H1 (cell line): ENCODE data around the gene COX17. TPM values are rescaled to one million over a fixed set of nuclear protein-coding genes. Genes with fewer than 3 reads are reported as not detected.

ENCODE experiments used
- CTCF ChIA-PET: fragments of 300-600 bp; sonication (Branson Sonifier 250); formaldehyde crosslinking; loops from one replicate; lab custom pipeline; 2021; ENCODE audit not compliant: partially characterized antibody; lab: Charles Lee
- POLR2A ChIA-PET: fragments of 300-600 bp; sonication (Branson Sonifier 250); formaldehyde crosslinking; loops from one replicate; lab custom pipeline; 2021; ENCODE audit warnings: inconsistent platforms; ENCODE audit not compliant: partially characterized antibody; lab: Charles Lee
- DNase-seq, 2 experiments: peaks; one replicate each; pipeline versions ENCODE4 v3.0.0 to v3.0.0-alpha.2; 2010 to 2022; ENCODE audit warnings: low spot score in 2 of 2, low read depth in 1 of 2, mixed read lengths in 1 of 2
- FAIRE-seq: peaks from 2 replicates; lab custom pipeline; 2011; peaks lifted over from hg19 to GRCh38; lab: Jason Lieb, UNC
- H2AFZ ChIP-seq: 2 replicates; pipeline ENCODE4 v1.8.1; 2012; ENCODE audit warnings: low read length, inconsistent platforms
- H2AK5ac ChIP-seq: 2 replicates; pipeline ENCODE4 v1.6.1; 2013; ENCODE audit warnings: low read depth, low read length
- H2BK120ac ChIP-seq: replicated peaks from 2 replicates; pipeline ENCODE3; 2013; ENCODE audit warnings: low read depth, low read length, inconsistent platforms
- H2BK12ac ChIP-seq: 2 replicates; pipeline ENCODE4 v1.6.1; 2013; ENCODE audit warnings: low read depth, low read length
- H2BK15ac ChIP-seq: 2 replicates; pipeline ENCODE4 v1.6.1; 2013; ENCODE audit warnings: low read length
- H2BK20ac ChIP-seq: 2 replicates; pipeline ENCODE4 v1.6.1; 2013; ENCODE audit warnings: low read length
- H2BK5ac ChIP-seq: 2 replicates; pipeline ENCODE4 v1.6.1; 2013; ENCODE audit warnings: low read depth, low read length
- H3K14ac ChIP-seq: 2 replicates; pipeline ENCODE4 v1.6.1; 2013; ENCODE audit warnings: inconsistent platforms; ENCODE audit not compliant: insufficient read length
- H3K18ac ChIP-seq: 2 replicates; pipeline ENCODE4 v1.6.1; 2013; ENCODE audit warnings: low read length; ENCODE audit errors: extremely low read depth
- H3K23ac ChIP-seq: 2 replicates; pipeline ENCODE4 v1.6.1; 2013; ENCODE audit warnings: inconsistent platforms; ENCODE audit not compliant: insufficient read length
- H3K23me2 ChIP-seq: 2 replicates; pipeline ENCODE4 v1.6.1; 2013; ENCODE audit warnings: low read depth, low read length
- H3K27ac ChIP-seq: 2 replicates; pipeline ENCODE4 v1.6.1; 2011; ENCODE audit warnings: low read depth, low read length, inconsistent platforms
- H3K27me3 ChIP-seq, 4 experiments: replicated peaks in 1 of 4; 1 replicate in 1 of 4; 2 replicates in 3 of 4; pipeline versions ENCODE4 v1.6.1 to v1.8.1; 2011 to 2013; ENCODE audit warnings: low read length in 3 of 4, mild to moderate bottlenecking in 3 of 4, inconsistent platforms in 2 of 4, mixed read lengths in 2 of 4, moderate library complexity in 1 of 4; ENCODE audit not compliant: control insufficient read depth in 3 of 4, insufficient read depth in 3 of 4; ENCODE audit errors: extremely low read depth in 1 of 4
- H3K36me3 ChIP-seq, 4 experiments: 2 replicates each; pipeline versions ENCODE4 v1.6.1 to v1.8.1; 2011 to 2013; ENCODE audit warnings: mild to moderate bottlenecking in 4 of 4, low read length in 3 of 4, moderate library complexity in 2 of 4, control low read depth in 1 of 4, inconsistent platforms in 1 of 4; ENCODE audit not compliant: insufficient read depth in 4 of 4, control insufficient read depth in 2 of 4
- H3K4ac ChIP-seq: replicated peaks from 2 replicates; pipeline ENCODE3; 2013; ENCODE audit warnings: low read length, low read depth, mixed read lengths, inconsistent platforms; ENCODE audit not compliant: insufficient read length
- H3K4me1 ChIP-seq, 4 experiments: replicated peaks in 1 of 4; 1 replicate in 1 of 4; 2 replicates in 3 of 4; pipeline versions ENCODE4 v1.6.1 to v1.8.1; 2011 to 2013; ENCODE audit warnings: low read length in 3 of 4, inconsistent platforms in 2 of 4, mixed read lengths in 1 of 4; ENCODE audit not compliant: insufficient read depth in 4 of 4, control insufficient read depth in 3 of 4
- H3K4me2 ChIP-seq, 2 experiments: 2 replicates each; pipeline versions ENCODE4 v1.6.1 to v1.8.1; 2011 to 2013; ENCODE audit warnings: low read depth in 2 of 2, low read length in 2 of 2, control low read depth in 1 of 2, inconsistent platforms in 1 of 2, mild to moderate bottlenecking in 1 of 2; ENCODE audit not compliant: insufficient read depth in 1 of 2
- H3K4me3 ChIP-seq, 4 experiments: fragments of 200-600, 300-600 bp in 1 of 4; sonication (generic), shearing (Covaris generic), sonication (Bioruptor Twin) in 1 of 4; 2 replicates each; pipeline versions ENCODE4 v1.5.1 to v1.8.1; 2011 to 2016; ENCODE audit warnings: low read length in 4 of 4, low read depth in 3 of 4, control low read depth in 2 of 4, inconsistent platforms in 2 of 4, mild to moderate bottlenecking in 2 of 4, mixed read lengths in 1 of 4, moderate library complexity in 1 of 4; ENCODE audit not compliant: insufficient read depth in 2 of 4; ENCODE audit errors: extremely low read depth in 1 of 4
- H3K56ac ChIP-seq: replicated peaks from 2 replicates; pipeline ENCODE3; 2013; ENCODE audit warnings: low read depth, mild to moderate bottlenecking, mixed read lengths, low read length, inconsistent platforms; ENCODE audit not compliant: insufficient read length
- H3K79me1 ChIP-seq: 2 replicates; pipeline ENCODE4 v1.6.1; 2013; ENCODE audit warnings: low read depth, low read length, control low read depth
- H3K79me2 ChIP-seq, 2 experiments: 2 replicates each; pipeline versions ENCODE4 v1.6.1 to v1.8.1; 2012 to 2013; ENCODE audit warnings: low read length in 2 of 2, mild to moderate bottlenecking in 2 of 2, inconsistent platforms in 1 of 2; ENCODE audit not compliant: insufficient read depth in 2 of 2, control insufficient read depth in 1 of 2
- H3K9ac ChIP-seq, 4 experiments: replicated peaks in 1 of 4; 1 replicate in 1 of 4; 2 replicates in 3 of 4; pipeline versions ENCODE4 v1.6.1 to v1.8.1; 2011 to 2013; ENCODE audit warnings: low read depth in 3 of 4, low read length in 3 of 4, control low read depth in 2 of 4, mild to moderate bottlenecking in 2 of 4, moderate library complexity in 2 of 4, inconsistent platforms in 1 of 4; ENCODE audit errors: extremely low read depth in 1 of 4
- H3K9me3 ChIP-seq, 2 experiments: 2 replicates each; pipeline versions ENCODE4 v1.6.1 to v1.8.1; 2012 to 2013; ENCODE audit warnings: mild to moderate bottlenecking in 2 of 2, moderate library complexity in 2 of 2, control low read depth in 1 of 2, inconsistent platforms in 1 of 2, low read depth in 1 of 2, low read length in 1 of 2, mixed read lengths in 1 of 2; ENCODE audit not compliant: insufficient read depth in 2 of 2
- H4K20me1 ChIP-seq, 2 experiments: replicated peaks in 1 of 2; 2 replicates each; pipeline versions ENCODE3 to v1.8.1; 2011 to 2013; ENCODE audit warnings: inconsistent platforms in 2 of 2, low read length in 2 of 2, mild to moderate bottlenecking in 1 of 2; ENCODE audit not compliant: insufficient read depth in 2 of 2, control insufficient read depth in 1 of 2
- H4K5ac ChIP-seq: 2 replicates; pipeline ENCODE4 v1.6.1; 2013; ENCODE audit warnings: low read length, low read depth, mixed read lengths, inconsistent platforms; ENCODE audit not compliant: insufficient read length
- H4K8ac ChIP-seq: 2 replicates; pipeline ENCODE4 v1.8.0; 2013; ENCODE audit warnings: mild to moderate bottlenecking, moderate library complexity, low read length, inconsistent platforms; ENCODE audit not compliant: insufficient read depth; ENCODE audit errors: extremely low read depth
- H4K91ac ChIP-seq: replicated peaks from 2 replicates; pipeline ENCODE3; 2013; ENCODE audit warnings: low read length, mixed read lengths, inconsistent platforms; ENCODE audit not compliant: insufficient read length
- CBX5 ChIP-seq: fragments of 300-800, 300-1000 bp; sonication (generic); IDR thresholded peaks from 2 replicates; pipeline ENCODE4 v1.7.1; 2016; ENCODE audit warnings: antibody characterized with exemption, low read length, low read depth
- TEAD4 ChIP-seq: IDR thresholded peaks from 2 replicates; pipeline ENCODE4 v1.6.1; 2012; ENCODE audit warnings: low read depth, low read length, inconsistent platforms, mixed read lengths
- WGBS, 2 experiments: shearing (Covaris generic) in 1 of 2; methylation state at CpG; one replicate each; pipeline versions ENCODE4 v1.1.6 to v1.1.7; 2013 to 2015; ENCODE audit warnings: low lambda C conversion rate in 2 of 2, mixed read lengths in 2 of 2, inconsistent platforms in 1 of 2, low coverage in 1 of 2, missing lambda C conversion rate in 1 of 2; ENCODE audit not compliant: insufficient replicate concordance in 2 of 2, insufficient coverage in 1 of 2, insufficient read length in 1 of 2; ENCODE audit errors: extremely low coverage in 1 of 2, missing lambda C conversion rate in 1 of 2; 5-methylcytosine and 5-hydroxymethylcytosine counted together
- polyA plus RNA-seq, 7 experiments: library from polyadenylated mRNA; depleted of rRNA in 3 of 7; stranded (reverse) in 5 of 7; unstranded in 2 of 7; fragments of >200 nt in 5 of 7; fragments of 200-250 nt in 2 of 7; gene quantifications; 1 replicate in 5 of 7; 2 replicates in 1 of 7; 4 replicates in 1 of 7; pipeline versions ENCODE4 v1.2.1 to v1.2.3, GENCODE V29; 2011 to 2013; ENCODE audit warnings: missing spikeins in 2 of 7, mixed read lengths in 2 of 7
- total RNA-seq: library from RNA; stranded (reverse); fragmentation: NEBNext Ultra II Directional; extraction: Animal tissue kit (Norgen Biotek cat#: 25700); gene quantifications from 2 replicates; pipeline ENCODE4 v1.2.1, GENCODE V29; 2021

The COX17 gene
- total and polyA plus RNA-seq, 2 of the 8 experiments (the other 6 are each of a cell fraction or from before 2014, with no cell fraction given): 34.2 to 43.0 TPM

DNA sequence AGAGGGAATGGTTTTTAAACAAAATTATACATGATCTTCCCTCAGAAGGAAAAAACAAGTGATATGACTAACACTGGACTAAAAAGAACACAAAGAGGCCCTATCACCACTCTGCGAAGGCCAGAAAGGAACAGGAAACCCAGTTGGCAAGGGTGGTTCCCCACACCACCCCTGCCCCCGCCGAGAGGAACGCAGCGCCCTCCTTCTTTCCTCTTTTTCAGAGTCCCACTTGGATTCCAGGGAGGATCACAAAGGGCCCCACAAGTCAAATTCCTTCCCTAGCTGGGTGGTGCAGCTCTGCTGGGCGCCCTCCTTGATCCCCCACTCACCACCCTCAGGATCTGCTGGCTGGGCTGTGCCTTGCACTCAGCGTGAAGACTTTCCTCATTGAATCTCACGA is 49.7 kb downstream of the COX17 start:
- Histone ChIP-seq H3K4me2 (no peak overlapping the region; a peak in 1 of 4 replicates), H4K91ac (no peak overlapping the region), H3K23ac (no peak overlapping the region), H2BK15ac (no peak overlapping the region), H3K4me3 (no peak overlapping the region), H2BK12ac (no peak overlapping the region), H4K5ac (no peak overlapping the region), H3K27ac (no peak overlapping the region), H3K23me2 (no peaks in the 10 kb centered on the region), H3K4ac (no peak overlapping the region), H4K20me1 (no peaks in the 10 kb centered on the region), H4K8ac (no peak overlapping the region; the same call in 1 of the 2 replicates), H2BK120ac (no peak overlapping the region), H3K27me3 (no peaks in the 10 kb centered on the region), H3K18ac (0 out of 2 replicates have a peak overlapping the region, but pooled peaks have one; percentile 7), H3K9ac (no peak overlapping the region), H3K56ac (no peak overlapping the region), H3K79me2 (no peaks in the 10 kb centered on the region), H3K9me3 (no peaks in the 10 kb centered on the region), H2AFZ (peak overlapping the region; percentile 74), H2BK5ac (no peak overlapping the region), H3K36me3 (no peaks in the 10 kb centered on the region), H3K4me1 (peaks cover 0 to 6% (median 1%) of the 10 kb centered on the region in 4 experiments; a peak in 2 of 7 replicates), H3K14ac (no peak overlapping the region), H3K79me1 (no peaks in the 10 kb centered on the region), H2AK5ac (no peak overlapping the region), H2BK20ac (no peak overlapping the region)
- DNase-seq: no peak
- TF ChIP-seq TEAD4 (0 out of 2 replicates have a peak, but pooled peaks have one; percentile 20), CBX5 (no peak)
- POLR2A ChIA-PET: no interaction called here
- no peak for FAIRE-seq
- CTCF ChIA-PET: interaction anchor here (0.7 to 2.0 kb wide), 6 partner anchors 14 to 180 kb away, joined by 3 to 12 read pairs (median 3); no protein-coding TSS in a partner anchor
- 89% methylated on average over 8 of the region's 8 CpGs; no CpG with 5 or more reads in 1 of the 2 experiments for WGBS, 2 experiments
